Coronary artery (tissue), 2 donors: ENCODE data around the gene NUCKS1.

Experiments
- DNase-seq: peaks from one replicate; pipeline ENCODE4 v3.0.0-alpha.2; 2017; ENCODE audit warnings: low spot score
- H3K27ac ChIP-seq, 2 donors: fragments of 200-600 bp; sonication (generic); one replicate each; pipeline ENCODE4 v1.5.1; 2016 to 2019
- H3K4me3 ChIP-seq: fragments of 200-600 bp; sonication (generic); 2 replicates; pipeline ENCODE4 v1.5.1; 2016; ENCODE audit warnings: mild to moderate bottlenecking, moderate library complexity
- TF ChIP-seq, protein P1 (sequence below): fragments of 200-600 bp; sonication (generic); IDR thresholded peaks from one replicate; pipeline ENCODE4 v1.5.1; 2019; ENCODE audit warnings: antibody characterized with exemption

Gene NUCKS1

GRCh38 chr1:205719015-205719414, 31.0 kb downstream of the NUCKS1 start:
- no peak overlapping the region for H3K27ac ChIP-seq
- TF ChIP-seq, protein P1, sequence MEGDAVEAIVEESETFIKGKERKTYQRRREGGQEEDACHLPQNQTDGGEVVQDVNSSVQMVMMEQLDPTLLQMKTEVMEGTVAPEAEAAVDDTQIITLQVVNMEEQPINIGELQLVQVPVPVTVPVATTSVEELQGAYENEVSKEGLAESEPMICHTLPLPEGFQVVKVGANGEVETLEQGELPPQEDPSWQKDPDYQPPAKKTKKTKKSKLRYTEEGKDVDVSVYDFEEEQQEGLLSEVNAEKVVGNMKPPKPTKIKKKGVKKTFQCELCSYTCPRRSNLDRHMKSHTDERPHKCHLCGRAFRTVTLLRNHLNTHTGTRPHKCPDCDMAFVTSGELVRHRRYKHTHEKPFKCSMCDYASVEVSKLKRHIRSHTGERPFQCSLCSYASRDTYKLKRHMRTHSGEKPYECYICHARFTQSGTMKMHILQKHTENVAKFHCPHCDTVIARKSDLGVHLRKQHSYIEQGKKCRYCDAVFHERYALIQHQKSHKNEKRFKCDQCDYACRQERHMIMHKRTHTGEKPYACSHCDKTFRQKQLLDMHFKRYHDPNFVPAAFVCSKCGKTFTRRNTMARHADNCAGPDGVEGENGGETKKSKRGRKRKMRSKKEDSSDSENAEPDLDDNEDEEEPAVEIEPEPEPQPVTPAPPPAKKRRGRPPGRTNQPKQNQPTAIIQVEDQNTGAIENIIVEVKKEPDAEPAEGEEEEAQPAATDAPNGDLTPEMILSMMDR = no peak
- no peak overlapping the region for H3K4me3 ChIP-seq
- DNase-seq = no peak

GRCh38 chr1:205716371-205717132, 33.4 kb downstream of the NUCKS1 start:
- H3K4me3 ChIP-seq = no peak overlapping the region
- TF ChIP-seq, protein P1 = no peak
- H3K27ac ChIP-seq = no peak overlapping the region
- DNase-seq = no peak

DNA sequence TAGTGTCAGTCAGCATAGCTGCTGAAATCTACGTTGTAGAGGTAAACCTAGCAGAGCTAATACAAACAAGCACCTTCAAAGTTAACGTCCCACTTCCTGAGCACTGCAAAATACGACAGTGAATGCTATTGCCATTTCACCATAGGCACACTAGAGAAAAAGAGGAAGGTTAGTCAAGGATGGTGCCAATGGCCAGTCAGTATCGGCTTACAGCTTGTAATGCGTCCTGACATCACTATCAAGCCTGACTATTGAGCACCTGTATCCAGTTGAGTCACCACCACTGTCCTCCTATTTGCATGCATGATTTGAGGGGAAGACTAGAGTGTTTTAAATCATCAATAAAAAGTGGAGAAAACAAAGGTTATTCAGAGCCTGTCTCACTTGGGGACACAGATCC, 34.4 kb downstream of the NUCKS1 start:
- TF ChIP-seq, protein P1 = no peak
- H3K27ac ChIP-seq = no peak overlapping the region
- no peak for DNase-seq
- H3K4me3 ChIP-seq = no peak overlapping the region

- no peak overlapping the region for H3K4me3 ChIP-seq
- H3K27ac ChIP-seq = no peak overlapping the region
- TF ChIP-seq, protein P1 = no peak
- DNase-seq = no peak
These were observed 35.1 kb downstream of the NUCKS1 start for GRCh38 chr1:205714906-205715246.

GRCh38 chr1:205714190-205714905, 35.6 kb downstream of the NUCKS1 start:
- no peak overlapping the region for H3K4me3 ChIP-seq
- no peak for DNase-seq
- TF ChIP-seq, protein P1 = no peak
- H3K27ac ChIP-seq = no peak overlapping the region

- no peak for DNase-seq
- Histone ChIP-seq H3K4me3 (no peak overlapping the region), H3K27ac (peak overlapping the region in 1 of 2 donors; percentile 23)
- TF ChIP-seq, protein P1 = peak; percentile 55
These were observed 38.6 kb downstream of the NUCKS1 start for GRCh38 chr1:205711105-205712048.
